Measurements from ENCODE around the gene GSTT2. TPM values are rescaled to one million over a fixed set of nuclear protein-coding genes. Genes with fewer than 3 reads are reported as not detected.

GSTT2 gene
- total and polyA plus RNA-seq, 4 donors, result 0.19 to 1.2 (median 0.64) TPM

- 89% methylated on average over 10 of the region's 10 CpGs for WGBS
- Histone ChIP-seq H3K9ac (ENCODE audit: low read depth in 1 of 2, low read length in 2 of 2) (no peak overlapping the region), H3K27ac (ENCODE audit: low read depth in 1 of 2, low read length in 2 of 2) (no peak overlapping the region), H3K27me3 (ENCODE audit: control insufficient read depth in 4 of 4, insufficient read depth in 4 of 4, low read length in 3 of 4) (no peaks in the 10 kb centered on the region), H3K9me3 (ENCODE audit: control insufficient read depth in 4 of 4, low read length in 3 of 4) (no peaks in the 10 kb centered on the region), H3K4me1 (ENCODE audit: control insufficient read depth in 4 of 4, insufficient read depth in 4 of 4, low read length in 3 of 4) (no peaks in the 10 kb centered on the region), H3K4me3 (ENCODE audit: low read depth in 1 of 3, low read length in 3 of 3) (no peak overlapping the region), H3K36me3 (ENCODE audit: control insufficient read depth in 4 of 4, insufficient read depth in 3 of 4, low read depth in 1 of 4, low read length in 3 of 4) (no peaks in the 10 kb centered on the region)
- DNase-seq (ENCODE audit: low spot score), result no peak
- TF ChIP-seq EGR1 (IDR thresholded peaks at IDR 0.05; ENCODE audit: low read depth in 2 of 2) (no peak), NR2F2 (IDR thresholded peaks at IDR 0.05) (no peak), HNF4G (IDR thresholded peaks at IDR 0.05) (no peak), REST (IDR thresholded peaks at IDR 0.05) (no peak), GABPA (IDR thresholded peaks at IDR 0.05 in 1 of 2, conservative IDR thresholded peaks at IDR 0.05 in 1 of 2) (no peak), CTCF (IDR thresholded peaks at IDR 0.05; ENCODE audit: low read depth, low read length, missing input control) (no peak), YY1 (IDR thresholded peaks at IDR 0.05) (no peak), TAF1 (conservative IDR thresholded peaks at IDR 0.05) (no peak), RAD21 (IDR thresholded peaks at IDR 0.05) (no peak), HNF4A (conservative IDR thresholded peaks at IDR 0.05) (no peak), FOXA2 (IDR thresholded peaks at IDR 0.05) (no peak), FOXA1 (IDR thresholded peaks at IDR 0.05) (no peak), RXRA (IDR thresholded peaks at IDR 0.05) (no peak)
These were observed 22.3 kb downstream of the GSTT2 start for GRCh38 chr22:24002272-24002671.

- 74% methylated on average over 5 of the region's 5 CpGs for WGBS
- no peak for DNase-seq (ENCODE audit: low spot score)
- H3K27me3 ChIP-seq (ENCODE audit: control insufficient read depth in 4 of 4, insufficient read depth in 4 of 4, low read length in 3 of 4), result no peaks in the 10 kb centered on the region
- no peak overlapping the region for H3K9ac ChIP-seq (ENCODE audit: low read depth in 1 of 2, low read length in 2 of 2)
- H3K4me1 ChIP-seq (ENCODE audit: control insufficient read depth in 4 of 4, insufficient read depth in 4 of 4, low read length in 3 of 4), result no peaks in the 10 kb centered on the region
- H3K27ac ChIP-seq (ENCODE audit: low read depth in 1 of 2, low read length in 2 of 2), result no peak overlapping the region
- TF ChIP-seq ZBTB33 (IDR thresholded peaks at IDR 0.05), result no peak
- TF ChIP-seq ATF3 (IDR thresholded peaks at IDR 0.05), result no peak
- no peak for TF ChIP-seq YY1 (IDR thresholded peaks at IDR 0.05)
- TF ChIP-seq CTCF (IDR thresholded peaks at IDR 0.05; ENCODE audit: low read depth, low read length, missing input control), result no peak
- TF ChIP-seq HNF4G (IDR thresholded peaks at IDR 0.05), result no peak
- H3K36me3 ChIP-seq (ENCODE audit: control insufficient read depth in 4 of 4, insufficient read depth in 3 of 4, low read depth in 1 of 4, low read length in 3 of 4), result no peaks in the 10 kb centered on the region
- no peaks in the 10 kb centered on the region for H3K9me3 ChIP-seq (ENCODE audit: control insufficient read depth in 4 of 4, low read length in 3 of 4)
- H3K4me3 ChIP-seq (ENCODE audit: low read depth in 1 of 3, low read length in 3 of 3), result no peak overlapping the region
These were observed 22.9 kb downstream of the GSTT2 start for GRCh38 chr22:24002851-24003250.

Measured in liver (tissue), 9 donors.